ENCODE results near the gene MRPS7.

Gene MRPS7

DNA sequence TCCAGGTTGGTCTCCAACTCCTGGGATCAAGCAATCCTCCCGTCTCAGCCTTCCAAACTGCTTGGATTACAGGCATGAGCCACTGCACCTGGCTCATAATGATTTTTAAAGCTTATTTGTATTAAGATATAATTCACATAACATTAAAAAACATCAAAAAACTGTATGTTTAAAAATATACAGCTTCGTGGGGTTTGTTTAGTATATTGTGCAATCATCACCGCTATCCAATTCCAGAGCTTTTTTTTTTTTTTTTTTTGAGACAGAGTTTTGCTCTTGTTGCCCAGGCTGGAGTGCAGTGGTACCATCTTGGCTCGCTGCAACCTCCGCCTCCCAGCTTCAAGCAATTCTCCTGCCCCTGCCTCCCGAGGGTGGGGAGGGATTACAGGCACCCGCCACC is 38.6 kb downstream of the MRPS7 start:
- no peak overlapping the region for H3K4me3 ChIP-seq (ENCODE audit: low read depth, low read length)
- DNase-seq (ENCODE audit: low read depth): no peak
- TF ChIP-seq, protein P1, sequence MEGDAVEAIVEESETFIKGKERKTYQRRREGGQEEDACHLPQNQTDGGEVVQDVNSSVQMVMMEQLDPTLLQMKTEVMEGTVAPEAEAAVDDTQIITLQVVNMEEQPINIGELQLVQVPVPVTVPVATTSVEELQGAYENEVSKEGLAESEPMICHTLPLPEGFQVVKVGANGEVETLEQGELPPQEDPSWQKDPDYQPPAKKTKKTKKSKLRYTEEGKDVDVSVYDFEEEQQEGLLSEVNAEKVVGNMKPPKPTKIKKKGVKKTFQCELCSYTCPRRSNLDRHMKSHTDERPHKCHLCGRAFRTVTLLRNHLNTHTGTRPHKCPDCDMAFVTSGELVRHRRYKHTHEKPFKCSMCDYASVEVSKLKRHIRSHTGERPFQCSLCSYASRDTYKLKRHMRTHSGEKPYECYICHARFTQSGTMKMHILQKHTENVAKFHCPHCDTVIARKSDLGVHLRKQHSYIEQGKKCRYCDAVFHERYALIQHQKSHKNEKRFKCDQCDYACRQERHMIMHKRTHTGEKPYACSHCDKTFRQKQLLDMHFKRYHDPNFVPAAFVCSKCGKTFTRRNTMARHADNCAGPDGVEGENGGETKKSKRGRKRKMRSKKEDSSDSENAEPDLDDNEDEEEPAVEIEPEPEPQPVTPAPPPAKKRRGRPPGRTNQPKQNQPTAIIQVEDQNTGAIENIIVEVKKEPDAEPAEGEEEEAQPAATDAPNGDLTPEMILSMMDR (IDR thresholded peaks at IDR 0.05; ENCODE audit: low read depth, low read length, missing control alignments): no peak

DNA sequence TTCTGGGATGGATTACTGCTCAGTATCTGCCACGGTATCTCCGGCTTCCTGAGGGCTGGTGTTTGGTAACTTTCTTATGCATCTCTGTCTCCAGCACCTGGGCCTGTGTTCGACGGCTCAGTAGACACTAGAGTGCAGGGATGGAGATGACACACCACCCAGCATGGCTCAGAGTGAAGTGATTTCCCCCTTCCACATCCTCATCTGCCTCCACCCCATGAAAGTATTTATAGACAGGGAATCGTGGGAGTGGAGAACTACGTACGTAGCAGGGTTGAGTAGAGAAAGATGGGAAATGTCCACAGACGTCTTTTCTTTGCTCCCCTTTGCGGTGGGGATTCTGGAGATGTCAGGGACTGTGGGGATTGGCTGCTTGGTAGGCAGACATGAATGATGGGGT is 39.4 kb downstream of the MRPS7 start:
- DNase-seq (ENCODE audit: low read depth): no peak
- TF ChIP-seq, protein P1 (IDR thresholded peaks at IDR 0.05; ENCODE audit: low read depth, low read length, missing control alignments): no peak
- no peak overlapping the region for H3K4me3 ChIP-seq (ENCODE audit: low read depth, low read length)

DNA sequence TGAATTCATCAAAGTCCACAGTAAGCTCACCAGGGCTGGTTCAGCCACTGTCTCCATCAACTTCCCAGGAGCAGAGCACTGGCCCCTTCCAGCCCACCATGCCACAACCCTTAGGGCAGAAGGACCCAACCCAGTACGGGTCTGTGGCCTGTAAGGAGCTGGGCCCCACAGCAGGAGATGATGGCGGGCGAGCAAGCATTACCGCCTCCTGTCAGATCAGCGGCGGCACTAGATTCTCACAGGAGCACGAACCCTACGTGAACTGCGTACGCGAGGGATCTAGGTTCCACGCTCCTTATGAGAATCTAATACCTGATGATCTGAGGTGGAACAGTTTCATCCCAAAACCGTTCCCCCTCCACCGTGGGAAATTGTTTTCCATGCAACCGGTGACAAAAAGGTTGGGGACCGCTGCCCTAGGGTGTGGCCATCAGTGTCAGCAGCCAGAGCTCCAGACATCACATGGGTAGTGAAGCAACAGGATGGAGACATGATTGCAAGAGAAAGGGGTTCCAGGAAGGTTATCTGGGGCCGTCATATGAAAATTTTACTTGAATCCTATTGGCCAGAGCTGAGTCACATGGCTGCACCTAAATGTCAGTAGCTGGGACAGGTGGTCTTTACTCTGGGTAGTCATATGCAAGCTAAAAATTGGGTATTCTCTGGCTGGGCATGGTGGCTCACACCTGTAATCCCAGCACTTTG is 40.0 kb downstream of the MRPS7 start:
- H3K4me3 ChIP-seq (ENCODE audit: low read depth, low read length): no peak overlapping the region
- TF ChIP-seq, protein P1 (IDR thresholded peaks at IDR 0.05; ENCODE audit: low read depth, low read length, missing control alignments): no peak
- no peak for DNase-seq (ENCODE audit: low read depth)

DNA sequence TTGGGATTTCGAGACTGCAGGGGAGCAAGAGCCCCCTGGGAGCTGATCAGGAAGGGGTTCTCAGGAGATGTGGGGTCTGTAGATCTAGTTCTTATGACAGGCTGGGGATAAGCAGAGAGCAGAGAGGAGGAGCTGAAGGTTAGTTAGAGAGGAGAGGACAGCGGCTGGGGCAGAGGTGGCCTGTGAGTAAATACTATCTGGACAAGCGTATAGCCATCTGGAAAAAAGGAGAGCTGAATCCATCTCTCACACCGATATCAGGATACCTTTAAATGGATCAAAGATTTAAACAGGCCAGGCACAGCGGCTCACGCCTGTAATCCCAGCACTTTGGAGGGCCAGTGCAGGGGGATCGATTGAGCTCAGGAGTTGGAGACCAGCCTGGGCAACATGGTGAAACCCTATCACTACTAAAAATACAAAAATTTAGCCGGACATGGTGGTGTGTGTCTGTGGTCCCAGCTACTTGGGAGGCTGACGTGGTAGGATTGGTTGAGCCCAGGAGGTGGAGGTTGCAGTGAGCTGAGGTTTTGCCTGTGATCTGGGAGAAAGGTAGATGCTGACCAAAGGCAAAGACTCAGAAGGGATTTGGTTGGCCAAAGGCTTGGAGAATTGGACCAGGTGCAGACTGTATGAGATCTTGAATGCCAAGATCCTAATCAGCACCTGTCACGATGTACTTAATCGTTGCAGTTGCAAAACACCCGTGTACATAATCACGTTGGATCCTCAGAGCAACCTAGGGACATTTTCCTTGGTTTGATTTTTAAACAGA is 46.5 kb downstream of the MRPS7 start:
- TF ChIP-seq, protein P1 (IDR thresholded peaks at IDR 0.05; ENCODE audit: low read depth, low read length, missing control alignments): no peak
- no peak for DNase-seq (ENCODE audit: low read depth)
- H3K4me3 ChIP-seq (ENCODE audit: low read depth, low read length): no peak overlapping the region

DNA sequence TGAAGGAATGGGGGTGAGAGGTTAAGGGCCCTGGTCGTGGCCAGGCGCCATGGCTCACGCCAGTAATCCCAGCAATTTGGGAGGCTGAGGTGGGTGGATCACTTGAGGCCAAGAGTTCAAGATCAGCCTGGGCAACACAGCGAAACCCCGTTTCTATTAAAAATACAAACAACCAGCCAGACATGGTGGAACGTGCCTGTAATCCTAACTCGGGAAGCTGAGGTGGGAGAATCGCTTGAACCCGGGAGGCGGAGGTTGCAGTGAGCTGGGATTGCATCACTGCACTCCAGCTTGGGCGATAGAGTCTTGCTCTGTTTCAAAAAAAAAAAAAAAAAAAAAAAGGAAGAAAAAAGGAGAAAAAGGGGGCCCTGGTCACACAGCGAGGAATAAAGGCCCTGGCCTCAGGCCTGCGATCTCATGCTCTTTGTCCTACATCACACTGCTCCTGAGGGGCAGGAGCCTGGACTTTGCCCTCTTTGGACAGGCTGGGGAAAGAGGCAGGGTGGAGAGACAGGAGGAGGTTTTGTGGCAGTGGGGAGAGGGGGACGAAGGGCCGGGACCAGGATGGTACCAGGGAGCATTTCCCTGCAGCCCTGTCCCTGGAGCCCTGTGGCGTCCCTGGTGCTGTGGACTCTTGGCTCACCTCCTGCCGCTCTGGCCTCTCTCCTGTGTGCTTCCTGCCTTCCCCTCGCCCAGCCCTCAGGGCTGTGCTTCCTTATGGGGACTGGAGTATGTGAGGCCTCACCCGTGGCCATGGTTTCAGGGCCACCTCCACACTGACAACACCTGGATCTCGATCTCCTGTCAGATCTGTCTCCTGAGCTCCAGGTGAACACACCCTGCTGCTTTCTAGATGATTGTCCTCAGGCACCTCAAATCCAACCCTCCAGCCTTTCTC is 47.3 kb downstream of the MRPS7 start:
- no peak for DNase-seq (ENCODE audit: low read depth)

DNA sequence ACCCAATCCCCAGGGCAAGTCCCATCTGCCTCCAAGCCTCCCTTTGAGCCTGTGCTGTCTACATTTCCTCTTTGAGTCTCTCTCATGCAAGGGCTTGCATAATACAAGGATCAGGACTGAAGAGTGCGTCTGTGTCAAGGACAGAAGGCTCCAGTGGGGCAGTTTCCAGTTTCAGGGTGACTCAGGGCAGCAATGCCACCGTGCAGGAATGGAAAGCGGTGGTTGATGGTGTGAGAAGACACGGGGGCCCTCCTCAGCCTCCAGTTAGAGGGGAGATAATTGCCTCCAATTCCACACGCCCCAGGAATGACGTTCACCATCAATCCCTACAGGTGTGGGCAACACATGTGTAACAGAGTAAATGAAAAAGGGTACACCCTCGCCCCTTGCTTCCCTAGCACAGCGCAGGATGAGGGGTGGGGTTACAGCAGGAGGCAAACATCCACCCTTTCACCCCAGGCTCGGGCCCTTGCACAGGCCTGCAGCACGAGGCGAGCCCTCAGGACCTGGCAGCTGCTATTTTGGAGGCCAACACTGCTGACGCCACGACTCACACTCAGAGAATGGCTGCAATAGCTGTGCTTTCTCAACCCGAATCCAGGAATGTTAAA is 52.4 kb downstream of the MRPS7 start:
- DNase-seq (ENCODE audit: low read depth): no peak
- TF ChIP-seq, protein P1 (IDR thresholded peaks at IDR 0.05; ENCODE audit: low read depth, low read length, missing control alignments): no peak
- no peak overlapping the region for H3K4me3 ChIP-seq (ENCODE audit: low read depth, low read length)

More for the DNA sequence above, 47.3 kb downstream of the MRPS7 start:
- TF ChIP-seq, protein P1 (IDR thresholded peaks at IDR 0.05; ENCODE audit: low read depth, low read length, missing control alignments): no peak
- H3K4me3 ChIP-seq (ENCODE audit: low read depth, low read length): no peak overlapping the region
